ENCODE measurements around the gene SUFU. TPM values are rescaled to one million over a fixed set of nuclear protein-coding genes. Genes with fewer than 3 reads are reported as not detected.

The SUFU gene
- total and polyA plus RNA-seq, 2 of the 13 experiments (the other 11 are each of a cell fraction or from before 2014, with no cell fraction given), result 2.9 to 5.5 TPM

DNA sequence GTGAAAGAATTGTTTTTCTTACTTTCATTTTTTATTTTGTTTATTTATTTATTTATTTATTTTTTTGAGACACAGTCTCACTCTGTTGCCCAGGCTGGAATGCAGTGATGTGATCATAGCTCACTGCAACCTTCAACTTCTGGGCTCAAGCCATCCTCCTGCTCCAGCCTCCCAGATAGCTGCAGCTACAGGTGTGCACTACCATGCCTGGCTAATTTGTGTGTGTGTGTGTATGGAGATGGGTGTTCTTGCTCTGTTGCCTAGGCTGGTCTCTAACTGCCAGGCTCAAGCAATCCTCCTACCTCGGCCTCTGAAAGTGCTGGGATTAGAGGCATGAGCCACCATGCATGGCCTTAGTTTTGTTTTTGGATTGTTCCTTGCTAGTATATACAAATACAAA is 85.1 kb downstream of the SUFU start:
- TF ChIP-seq DR1 (CRISPR knock-in tag; IDR thresholded peaks at IDR 0.05), result no peak
- no peak for TF ChIP-seq GPN1 (CRISPR knock-in tag; IDR thresholded peaks at IDR 0.05; ENCODE audit: borderline replicate concordance)
- no peak for TF ChIP-seq REL (CRISPR knock-in tag; conservative IDR thresholded peaks at IDR 0.05)
- TF ChIP-seq, protein P1, sequence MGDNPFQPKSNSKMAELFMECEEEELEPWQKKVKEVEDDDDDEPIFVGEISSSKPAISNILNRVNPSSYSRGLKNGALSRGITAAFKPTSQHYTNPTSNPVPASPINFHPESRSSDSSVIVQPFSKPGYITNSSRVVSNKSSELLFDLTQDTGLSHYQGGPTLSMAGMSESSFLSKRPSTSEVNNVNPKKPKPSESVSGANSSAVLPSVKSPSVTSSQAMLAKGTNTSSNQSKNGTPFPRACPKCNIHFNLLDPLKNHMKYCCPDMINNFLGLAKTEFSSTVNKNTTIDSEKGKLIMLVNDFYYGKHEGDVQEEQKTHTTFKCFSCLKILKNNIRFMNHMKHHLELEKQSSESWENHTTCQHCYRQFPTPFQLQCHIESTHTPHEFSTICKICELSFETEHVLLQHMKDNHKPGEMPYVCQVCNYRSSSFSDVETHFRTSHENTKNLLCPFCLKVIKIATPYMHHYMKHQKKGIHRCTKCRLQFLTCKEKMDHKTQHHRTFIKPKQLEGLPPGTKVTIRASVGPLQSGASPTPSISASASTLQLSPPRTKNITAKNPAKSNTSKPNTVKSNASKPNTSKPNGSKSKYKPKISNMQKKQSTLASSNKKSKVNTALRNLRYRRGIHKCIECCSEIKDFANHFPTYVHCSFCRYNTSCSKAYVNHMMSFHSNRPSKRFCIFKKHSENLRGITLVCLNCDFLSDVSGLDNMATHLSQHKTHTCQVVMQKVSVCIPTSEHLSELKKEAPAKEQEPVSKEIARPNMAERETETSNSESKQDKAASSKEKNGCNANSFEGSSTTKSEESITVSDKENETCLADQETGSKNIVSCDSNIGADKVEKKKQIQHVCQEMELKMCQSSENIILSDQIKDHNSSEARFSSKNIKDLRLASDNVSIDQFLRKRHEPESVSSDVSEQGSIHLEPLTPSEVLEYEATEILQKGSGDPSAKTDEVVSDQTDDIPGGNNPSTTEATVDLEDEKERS (CRISPR knock-in tag; IDR thresholded peaks at IDR 0.05), result no peak
- TF ChIP-seq, protein P2, sequence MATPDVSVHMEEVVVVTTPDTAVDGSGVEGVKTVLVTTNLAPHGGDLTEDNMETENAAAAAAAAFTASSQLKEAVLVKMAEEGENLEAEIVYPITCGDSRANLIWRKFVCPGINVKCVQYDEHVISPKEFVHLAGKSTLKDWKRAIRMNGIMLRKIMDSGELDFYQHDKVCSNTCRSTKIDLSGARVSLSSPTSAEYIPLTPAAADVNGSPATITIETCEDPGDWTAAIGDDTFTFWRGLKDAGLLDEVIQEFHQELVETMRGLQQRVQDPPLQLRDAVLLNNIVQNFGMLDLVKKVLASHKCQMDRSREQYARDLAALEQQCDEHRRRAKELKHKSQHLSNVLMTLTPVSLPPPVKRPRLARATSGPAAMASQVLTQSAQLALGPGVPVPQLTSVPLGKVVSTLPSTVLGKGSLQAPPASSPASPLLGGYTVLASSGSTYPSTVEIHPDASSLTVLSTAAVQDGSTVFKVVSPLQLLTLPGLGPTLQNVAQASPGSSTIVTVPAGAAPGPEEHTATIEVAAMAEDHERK (CRISPR knock-in tag; IDR thresholded peaks at IDR 0.05; ENCODE audit: low read depth), result no peak
- no peak for TF ChIP-seq MAFK (conservative IDR thresholded peaks at IDR 0.05 in 1 of 2, IDR thresholded peaks at IDR 0.05 in 1 of 2; ENCODE audit: low read length in 2 of 2)
- TF ChIP-seq MYC (CRISPR knock-in tag; IDR thresholded peaks at IDR 0.05; ENCODE audit: borderline replicate concordance), result no peak
- no peak for TF ChIP-seq SIX4 (CRISPR knock-in tag; IDR thresholded peaks at IDR 0.05)
- TF ChIP-seq ZZZ3 (CRISPR knock-in tag; IDR thresholded peaks at IDR 0.05; ENCODE audit: borderline replicate concordance), result no peak
- TF ChIP-seq, protein P3, sequence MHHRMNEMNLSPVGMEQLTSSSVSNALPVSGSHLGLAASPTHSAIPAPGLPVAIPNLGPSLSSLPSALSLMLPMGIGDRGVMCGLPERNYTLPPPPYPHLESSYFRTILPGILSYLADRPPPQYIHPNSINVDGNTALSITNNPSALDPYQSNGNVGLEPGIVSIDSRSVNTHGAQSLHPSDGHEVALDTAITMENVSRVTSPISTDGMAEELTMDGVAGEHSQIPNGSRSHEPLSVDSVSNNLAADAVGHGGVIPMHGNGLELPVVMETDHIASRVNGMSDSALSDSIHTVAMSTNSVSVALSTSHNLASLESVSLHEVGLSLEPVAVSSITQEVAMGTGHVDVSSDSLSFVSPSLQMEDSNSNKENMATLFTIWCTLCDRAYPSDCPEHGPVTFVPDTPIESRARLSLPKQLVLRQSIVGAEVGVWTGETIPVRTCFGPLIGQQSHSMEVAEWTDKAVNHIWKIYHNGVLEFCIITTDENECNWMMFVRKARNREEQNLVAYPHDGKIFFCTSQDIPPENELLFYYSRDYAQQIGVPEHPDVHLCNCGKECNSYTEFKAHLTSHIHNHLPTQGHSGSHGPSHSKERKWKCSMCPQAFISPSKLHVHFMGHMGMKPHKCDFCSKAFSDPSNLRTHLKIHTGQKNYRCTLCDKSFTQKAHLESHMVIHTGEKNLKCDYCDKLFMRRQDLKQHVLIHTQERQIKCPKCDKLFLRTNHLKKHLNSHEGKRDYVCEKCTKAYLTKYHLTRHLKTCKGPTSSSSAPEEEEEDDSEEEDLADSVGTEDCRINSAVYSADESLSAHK (CRISPR knock-in tag; IDR thresholded peaks at IDR 0.05; ENCODE audit: borderline replicate concordance), result no peak
- TF ChIP-seq EP300 (IDR thresholded peaks at IDR 0.05; ENCODE audit: low read depth in 2 of 2, low read length in 2 of 2), result no peak
- TF ChIP-seq EP300 (CRISPR knock-in tag; IDR thresholded peaks at IDR 0.05; ENCODE audit: borderline replicate concordance), result no peak
- no peak for TF ChIP-seq ELF1 (CRISPR knock-in tag; IDR thresholded peaks at IDR 0.05)
- no peak for TF ChIP-seq ZNF552 (CRISPR knock-in tag; IDR thresholded peaks at IDR 0.05; ENCODE audit: borderline replicate concordance)
- TF ChIP-seq ZNF746 (CRISPR knock-in tag; IDR thresholded peaks at IDR 0.05), result no peak
- no peak for TF ChIP-seq ZNF331 (CRISPR knock-in tag; IDR thresholded peaks at IDR 0.05)
- TF ChIP-seq SP1 (IDR thresholded peaks at IDR 0.05), result no peak
- TF ChIP-seq SP1 (CRISPR knock-in tag; IDR thresholded peaks at IDR 0.05), result no peak
- no peak for TF ChIP-seq PRPF4 (IDR thresholded peaks at IDR 0.05; ENCODE audit: low read depth, low read length, poor library complexity, severe bottlenecking)
- no TSS peak for BruUV-seq (replicated peaks)
- in situ Hi-C loops (cut with HindIII; ENCODE audit: extremely low pct_ligation_motif_present, low pct_unique_long_range_greater_than_20kb) (no loop called here), intact Hi-C loops (cut with micrococcal nuclease; ENCODE audit: unreplicated experiment) (no loop called here)
- no peaks in the 10 kb centered on the region for H3K9me3 ChIP-seq (ENCODE audit: low read length)
- FAIRE-seq (no peak), ATAC-seq (no peak), DNase-seq (ENCODE audit: low spot score) (no peak)
- ChIA-PET CTCF (ENCODE audit: low intra/inter-chr PET ratio, low total read pairs) (no interaction called here), POLR2A (no interaction called here)
- H3K4me1 ChIP-seq (ENCODE audit: insufficient read depth, low read length), result peaks cover 22% of the 10 kb centered on the region
- no peak overlapping the region for H3K4me2 ChIP-seq (ENCODE audit: low read depth, low read length)
- H3K4me3 ChIP-seq (replicated peaks in 1 of 3; ENCODE audit: insufficient read depth in 1 of 3, low read depth in 2 of 3, low read length in 3 of 3), result no peak overlapping the region
- H2AFZ ChIP-seq (ENCODE audit: low read length), result no peak overlapping the region
- WGBS (ENCODE audit: low lambda C conversion rate), result 100% methylated on average over 1 of the region's 1 CpG
- no peak overlapping the region for H3K27ac ChIP-seq (ENCODE audit: extremely low read length, insufficient read depth, low read length)
- H3K36me3 ChIP-seq (replicated peaks in 1 of 2; ENCODE audit: control insufficient read depth in 1 of 2, insufficient read depth in 2 of 2, low read length in 2 of 2), result no peaks in the 10 kb centered on the region
- no peaks in the 10 kb centered on the region for H4K20me1 ChIP-seq (ENCODE audit: insufficient read depth, low read length)
- H3K9ac ChIP-seq (ENCODE audit: insufficient read depth, low read depth, low read length), result no peak overlapping the region
- H3K79me2 ChIP-seq (ENCODE audit: insufficient read depth, low read length), result no peaks in the 10 kb centered on the region
- H3K27me3 ChIP-seq (ENCODE audit: control insufficient read depth in 1 of 2, insufficient read depth in 2 of 2, low read length in 2 of 2), result no peaks in the 10 kb centered on the region

Data from HepG2 (cell line).